Activated CD8-positive, alpha-beta T cell treated with anti-CD3 and anti-CD28 coated beads, Interleukin-2, amount 10 ng/mL, durations not matched to agents 7 days and 5 days (primary cell): ENCODE data around the gene PSMD5. TPM values are rescaled to one million over a fixed set of nuclear protein-coding genes. Genes with fewer than 3 reads are reported as not detected.
"Not testable (repeated sequence)": the region's sequence is repeated elsewhere in the genome, so short reads cannot be mapped to it uniquely, and the experiment has no call there.

Source experiments
- ATAC-seq: fragments of 150-1000 bp; cut with Tn5 transposase; one replicate; pipeline ENCODE4 v1.10.0; 2021; ENCODE audit warnings: moderate library complexity
- CTCF ChIA-PET: fragments of 350-600 bp; sonication (Branson Sonifier 250); formaldehyde crosslinking; loops from one replicate; lab custom pipeline; 2021; ENCODE audit warnings: antibody characterized with exemption; lab: Charles Lee
- POLR2A ChIA-PET: fragments of 350-600 bp; sonication (Branson Sonifier 250); formaldehyde crosslinking; loops from one replicate; lab custom pipeline; 2021; ENCODE audit warnings: antibody characterized with exemption; lab: Charles Lee
- DNase-seq: peaks from one replicate; pipeline ENCODE4 v3.0.0-alpha.2; 2020
- H3K27ac Mint-ChIP-seq: one replicate; pipeline ENCODE4 v1.8.0; 2021; ENCODE audit warnings: mild to moderate bottlenecking, mixed read lengths
- H3K27me3 Mint-ChIP-seq: one replicate; pipeline ENCODE4 v1.8.0; 2021; ENCODE audit warnings: low read depth, mixed read lengths
- H3K36me3 Mint-ChIP-seq: one replicate; pipeline ENCODE4 v1.8.0; 2021; ENCODE audit warnings: low read depth, mixed read lengths
- H3K4me1 Mint-ChIP-seq: one replicate; pipeline ENCODE4 v1.8.0; 2021; ENCODE audit warnings: low read depth, mixed read lengths
- H3K4me3 Mint-ChIP-seq: one replicate; pipeline ENCODE4 v1.8.0; 2021; ENCODE audit warnings: mild to moderate bottlenecking, mixed read lengths
- H3K9me3 Mint-ChIP-seq: one replicate; pipeline ENCODE4 v1.8.0; 2022; ENCODE audit warnings: mixed read lengths; ENCODE audit not compliant: insufficient read depth
- total RNA-seq, 2 experiments: library from RNA; stranded (reverse); gene quantifications; one replicate each; pipeline ENCODE4 v1.2.3, GENCODE V29; 2021

The PSMD5 gene
- total RNA-seq, 2 experiments from 2014 or later: 47.9 to 50.7 TPM

DNA sequence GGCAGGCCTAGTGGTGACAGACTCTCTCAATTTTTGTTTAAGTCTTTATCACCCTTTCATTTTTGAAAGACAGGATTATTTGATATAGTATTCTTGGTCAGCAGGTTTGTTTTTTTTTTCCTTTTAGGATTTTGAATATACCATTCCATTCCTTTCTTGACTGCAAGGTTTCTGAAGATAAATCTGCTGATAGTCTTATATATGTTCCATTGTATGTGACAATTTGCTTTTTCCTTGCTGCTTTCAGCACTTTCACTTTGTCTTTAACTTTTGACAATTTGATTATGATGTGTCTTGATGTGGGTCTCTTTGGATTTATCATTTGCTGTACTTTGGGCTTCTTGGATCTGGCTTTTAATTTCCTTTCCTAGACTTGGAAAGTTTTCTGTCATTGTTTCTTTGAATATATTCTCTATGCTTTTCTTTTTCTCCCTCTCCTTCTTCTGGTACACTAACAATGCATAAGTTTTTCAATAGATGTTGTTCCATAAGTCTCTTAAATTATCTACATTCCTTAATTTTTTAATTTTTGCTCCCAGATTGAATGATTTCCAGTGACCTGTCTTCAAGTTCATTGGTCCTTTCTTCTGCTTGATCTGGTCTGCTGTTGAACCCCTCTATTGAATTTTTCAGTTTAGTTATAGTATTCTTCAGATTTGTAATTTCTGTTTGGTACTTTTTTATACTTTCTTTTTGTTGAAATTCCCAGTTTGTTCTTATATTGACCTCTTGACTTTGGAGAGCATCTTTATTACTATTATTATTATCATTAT is 34.9 kb downstream of the PSMD5 start:
- ChIA-PET CTCF (no interaction called here), POLR2A (no interaction called here)
- no peak overlapping the region for H3K4me3 Mint-ChIP-seq
- peaks cover 44% of the 10 kb centered on the region for H3K36me3 Mint-ChIP-seq
- no peak for ATAC-seq
- no peak for DNase-seq
- H3K9me3 Mint-ChIP-seq: peaks cover 55% of the 10 kb centered on the region
- H3K27me3 Mint-ChIP-seq: no peaks in the 10 kb centered on the region
- no peaks in the 10 kb centered on the region for H3K4me1 Mint-ChIP-seq
- no peak overlapping the region for H3K27ac Mint-ChIP-seq

- POLR2A ChIA-PET, H3K4me1 Mint-ChIP-seq, H3K4me3 Mint-ChIP-seq, ATAC-seq, H3K27me3 Mint-ChIP-seq, H3K27ac Mint-ChIP-seq, DNase-seq: not testable (repeated sequence)
- Mint-ChIP-seq H3K9me3 (peaks cover 46% of the 10 kb centered on the region), H3K36me3 (peaks cover 34% of the 10 kb centered on the region)
- CTCF ChIA-PET: interaction anchor here (1.0 kb wide), 1 partner anchor 12 kb away, joined by 4 read pairs; the partner anchor contains the start of gene FBXW2
Measured at GRCh38 chr9:120804784-120805363, 37.8 kb downstream of the PSMD5 start.

- POLR2A ChIA-PET: interaction anchor here (0.6 to 1.0 kb wide), 2 partner anchors 9 to 356 kb away, joined by 3 to 8 read pairs; partner anchors contain the start of gene FBXW2
- peaks cover 14% of the 10 kb centered on the region for H3K36me3 Mint-ChIP-seq
- CTCF ChIA-PET: interaction anchor here (0.7 kb wide), 1 partner anchor 11 kb away, joined by 3 read pairs; no protein-coding TSS in a partner anchor
- peaks cover 20% of the 10 kb centered on the region for H3K9me3 Mint-ChIP-seq
- H3K4me1 Mint-ChIP-seq: peaks cover 4% of the 10 kb centered on the region
- no peak for ATAC-seq
- DNase-seq: no peak
- no peaks in the 10 kb centered on the region for H3K27me3 Mint-ChIP-seq
- no peak overlapping the region for H3K4me3 Mint-ChIP-seq
- no peak overlapping the region for H3K27ac Mint-ChIP-seq
Measured at GRCh38 chr9:120801441-120801840, 41.3 kb downstream of the PSMD5 start.

GRCh38 chr9:120792898-120793765 is 49.6 kb downstream of the PSMD5 start, which contains the start of gene FBXW2:
Gene FBXW2 (minus strand): TSS chr9:120793416. CDS start chr9:120788258, 5,158 bp downstream.
- DNase-seq (peak; percentile 91), ATAC-seq (peak; percentile 91)
- no peaks in the 10 kb centered on the region for H3K27me3 Mint-ChIP-seq
- H3K36me3 Mint-ChIP-seq: peaks cover 25% of the 10 kb centered on the region
- peaks cover 54% of the 10 kb centered on the region for H3K4me1 Mint-ChIP-seq
- H3K27ac Mint-ChIP-seq: peak within 1 kb of the TSS; percentile 88
- POLR2A ChIA-PET: interaction anchor here (0.6 to 2.7 kb wide), 34 partner anchors 9 to 363 kb away, joined by 3 to 27 read pairs (median 4); partner anchors contain the start of gene PSMD5
- H3K4me3 Mint-ChIP-seq: peak within 1 kb of the TSS; percentile 82
- no peaks in the 10 kb centered on the region for H3K9me3 Mint-ChIP-seq
- CTCF ChIA-PET: interaction anchor here (0.7 to 1.7 kb wide), 9 partner anchors 12 to 282 kb away, joined by 3 to 5 read pairs (median 3); partner anchors contain the start of gene CNTRL

DNA sequence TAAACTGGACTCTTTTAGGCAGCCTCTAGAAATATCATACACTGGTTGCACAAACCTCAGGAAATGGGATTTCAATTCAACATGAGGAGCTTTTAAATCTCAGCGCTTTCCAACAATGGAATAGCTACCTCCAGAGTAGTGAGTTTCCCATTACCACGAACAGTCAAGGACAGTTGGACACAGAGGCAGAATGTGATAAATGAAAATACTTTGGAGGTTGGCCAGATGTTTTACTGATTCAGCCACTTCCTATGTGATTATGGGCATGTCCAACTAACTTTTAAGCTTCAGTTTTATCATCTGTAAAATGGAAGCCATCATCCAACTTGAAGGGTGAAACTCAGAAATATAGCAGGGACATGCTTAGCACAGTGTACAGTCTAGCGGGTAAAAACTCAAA is 51.6 kb downstream of the PSMD5 start:
- no peak for ATAC-seq
- POLR2A ChIA-PET: interaction anchor here (1.2 to 1.5 kb wide), 2 partner anchors 11 to 85 kb away, joined by 3 to 5 read pairs; partner anchors contain the start of gene PHF19
- Mint-ChIP-seq H3K27ac (peak overlapping the region; percentile 56), H3K36me3 (peaks cover 41% of the 10 kb centered on the region), H3K4me1 (peaks cover 67% of the 10 kb centered on the region), H3K9me3 (no peaks in the 10 kb centered on the region), H3K27me3 (no peaks in the 10 kb centered on the region), H3K4me3 (peak overlapping the region; percentile 82)
- DNase-seq: no peak
- CTCF ChIA-PET: interaction anchor here (0.8 to 1.4 kb wide), 2 partner anchors 10 to 269 kb away, joined by 3 read pairs; no protein-coding TSS in a partner anchor

DNA sequence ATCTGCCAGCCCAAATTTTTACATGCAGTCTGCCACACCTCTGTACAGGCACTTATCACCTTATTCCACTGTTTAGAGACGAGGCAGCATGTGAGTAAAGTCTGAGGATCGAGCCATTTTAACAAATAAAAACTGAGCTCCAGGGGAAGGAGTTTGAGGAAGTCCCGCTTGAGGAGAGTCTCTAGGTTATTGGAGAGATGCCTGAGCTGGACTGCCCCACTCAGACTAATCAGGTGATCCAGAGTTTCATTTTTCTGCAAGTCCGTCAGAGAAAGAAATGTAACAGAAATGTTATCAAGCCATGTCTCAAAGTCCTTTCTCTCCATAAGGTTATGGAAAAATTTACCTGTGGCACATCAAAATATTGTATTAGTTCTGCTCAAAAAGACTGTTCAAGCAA is 54.8 kb downstream of the PSMD5 start:
- Mint-ChIP-seq H3K36me3 (peaks cover 59% of the 10 kb centered on the region), H3K27ac (peak overlapping the region; percentile 1), H3K4me1 (peaks cover 63% of the 10 kb centered on the region), H3K4me3 (no peak overlapping the region), H3K27me3 (no peaks in the 10 kb centered on the region), H3K9me3 (no peaks in the 10 kb centered on the region)
- ChIA-PET CTCF (interaction anchor here (1.7 kb wide), 1 partner anchor 272 kb away, joined by 4 read pairs; no protein-coding TSS in a partner anchor), POLR2A (no interaction called here)
- ATAC-seq (no peak), DNase-seq (no peak)

DNA sequence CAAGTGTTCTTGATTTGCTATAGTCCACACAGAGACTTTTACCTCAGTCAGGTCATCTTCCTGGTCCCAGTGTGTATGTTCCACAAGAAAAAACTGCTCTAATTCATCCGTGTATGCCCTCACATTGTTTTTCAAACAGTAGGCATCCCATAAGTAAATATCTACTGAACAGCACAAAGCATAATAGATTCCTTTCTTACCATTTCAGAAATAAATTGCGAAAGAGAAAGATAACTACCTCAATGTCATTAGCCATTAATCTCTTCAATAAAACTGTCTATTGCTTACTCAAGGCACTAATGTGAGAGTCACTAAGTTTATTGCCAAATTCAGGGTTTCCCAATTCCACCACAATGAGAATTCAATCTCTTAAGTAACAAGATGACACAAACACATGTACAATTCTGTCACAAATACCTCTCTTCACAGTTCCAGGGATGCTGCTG is 59.1 kb downstream of the PSMD5 start:
- H3K27ac Mint-ChIP-seq: no peak overlapping the region
- H3K4me3 Mint-ChIP-seq: no peak overlapping the region
- no peak for DNase-seq
- ChIA-PET POLR2A (interaction anchor here (1.5 kb wide), 1 partner anchor 9 kb away, joined by 3 read pairs; the partner anchor contains the start of gene FBXW2), CTCF (no interaction called here)
- peaks cover 70% of the 10 kb centered on the region for H3K36me3 Mint-ChIP-seq
- no peaks in the 10 kb centered on the region for H3K9me3 Mint-ChIP-seq
- no peak for ATAC-seq
- no peaks in the 10 kb centered on the region for H3K27me3 Mint-ChIP-seq
- peaks cover 43% of the 10 kb centered on the region for H3K4me1 Mint-ChIP-seq

DNA sequence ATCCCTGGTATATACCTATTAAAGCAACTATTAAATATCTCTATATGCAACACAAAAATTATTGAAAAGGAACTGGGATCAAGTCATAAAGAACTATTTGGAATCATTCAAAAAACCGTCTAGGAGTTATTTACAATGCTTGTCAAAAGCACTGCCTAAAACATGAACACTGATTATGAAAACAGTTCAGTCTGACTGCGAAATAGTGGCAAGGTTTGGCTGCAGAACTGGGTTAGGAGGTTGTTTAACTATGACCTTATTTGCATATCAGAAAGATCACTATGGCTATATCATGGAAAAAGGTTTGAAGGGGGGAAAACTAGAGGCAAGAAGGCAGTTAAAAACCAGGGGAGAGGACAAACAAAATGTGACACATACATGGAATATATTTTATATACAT is 61.5 kb downstream of the PSMD5 start:
- DNase-seq (no peak), ATAC-seq (no peak)
- Mint-ChIP-seq H3K27ac (no peak overlapping the region), H3K27me3 (no peaks in the 10 kb centered on the region), H3K4me3 (no peak overlapping the region), H3K9me3 (no peaks in the 10 kb centered on the region), H3K36me3 (peaks cover 71% of the 10 kb centered on the region), H3K4me1 (peaks cover 25% of the 10 kb centered on the region)
- ChIA-PET POLR2A (interaction anchor here (0.9 kb wide), 1 partner anchor 12 kb away, joined by 3 read pairs; the partner anchor contains the start of gene FBXW2), CTCF (interaction anchor here (1.5 kb wide), 1 partner anchor 51 kb away, joined by 3 read pairs; no protein-coding TSS in a partner anchor)

- ChIA-PET POLR2A (interaction anchor here (0.9 to 1.2 kb wide), 3 partner anchors 10 to 63 kb away, joined by 3 read pairs; partner anchors contain the start of gene FBXW2), CTCF (interaction anchor here (1.5 to 1.8 kb wide), 2 partner anchors 50 to 280 kb away, joined by 3 to 5 read pairs; no protein-coding TSS in a partner anchor)
- Mint-ChIP-seq H3K4me1 (peaks cover 20% of the 10 kb centered on the region), H3K9me3 (no peaks in the 10 kb centered on the region), H3K4me3 (no peak overlapping the region), H3K27me3 (no peaks in the 10 kb centered on the region), H3K36me3 (peaks cover 70% of the 10 kb centered on the region), H3K27ac (no peak overlapping the region)
- ATAC-seq (no peak), DNase-seq (no peak)
Measured at GRCh38 chr9:120780367-120780766, 62.4 kb downstream of the PSMD5 start.

DNA sequence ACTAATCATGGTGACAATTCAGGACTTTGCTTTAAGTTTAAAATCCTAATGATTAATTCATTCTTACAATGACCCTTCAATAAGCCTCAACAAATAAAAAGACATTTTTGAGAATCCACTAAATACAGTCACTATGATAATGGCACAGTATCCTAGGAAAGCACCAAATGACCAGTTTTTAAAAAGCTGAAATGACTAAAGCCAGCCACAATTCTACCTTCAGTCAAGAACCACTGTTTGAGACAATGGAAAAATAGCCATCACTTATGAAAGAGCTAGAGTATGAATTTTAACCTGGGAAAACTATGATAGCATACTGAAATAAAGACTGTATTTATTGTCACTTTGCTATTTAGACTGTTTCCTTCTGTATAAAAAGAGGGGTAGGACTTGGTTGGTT is 63.5 kb downstream of the PSMD5 start:
- ChIA-PET CTCF (interaction anchor here (1.8 to 2.0 kb wide), 2 partner anchors 24 to 281 kb away, joined by 5 to 6 read pairs; no protein-coding TSS in a partner anchor), POLR2A (interaction anchor here (1.0 to 1.2 kb wide), 3 partner anchors 11 to 64 kb away, joined by 3 to 4 read pairs (median 3); partner anchors contain the start of gene FBXW2)
- no peaks in the 10 kb centered on the region for H3K27me3 Mint-ChIP-seq
- H3K9me3 Mint-ChIP-seq: no peaks in the 10 kb centered on the region
- DNase-seq (no peak), ATAC-seq (no peak)
- no peak overlapping the region for H3K4me3 Mint-ChIP-seq
- H3K36me3 Mint-ChIP-seq: peaks cover 66% of the 10 kb centered on the region
- no peak overlapping the region for H3K27ac Mint-ChIP-seq
- H3K4me1 Mint-ChIP-seq: peaks cover 17% of the 10 kb centered on the region
